IgD-negative memory B cell (primary cell): Measurements from ENCODE around the gene AJAP1. TPM values are rescaled to one million over a fixed set of nuclear protein-coding genes. Genes with fewer than 3 reads are reported as not detected.
A peak's percentile ranks its signal among the peaks of the same experiment; 100 is the strongest.

ENCODE experiments used
- H3K27ac Mint-ChIP-seq, 3 donors: one replicate each; pipeline ENCODE4 v1.8.0; 2020 to 2022; ENCODE audit warnings: mild to moderate bottlenecking in 3 of 3, mixed read lengths in 3 of 3, moderate library complexity in 1 of 3
- H3K27me3 Mint-ChIP-seq: one replicate; pipeline ENCODE4 v1.8.0; 2021; ENCODE audit warnings: mixed read lengths
- H3K36me3 Mint-ChIP-seq: one replicate; pipeline ENCODE4 v1.8.0; 2020; ENCODE audit warnings: mild to moderate bottlenecking, mixed read lengths
- H3K4me1 Mint-ChIP-seq, 3 donors: one replicate each; pipeline ENCODE4 v1.8.0; 2020 to 2022; ENCODE audit warnings: mixed read lengths in 3 of 3, mild to moderate bottlenecking in 1 of 3
- H3K4me3 Mint-ChIP-seq, 4 donors: one replicate each; pipeline ENCODE4 v1.8.0; 2020 to 2022; ENCODE audit warnings: mild to moderate bottlenecking in 4 of 4, mixed read lengths in 4 of 4, moderate library complexity in 3 of 4
- H3K9me3 Mint-ChIP-seq, 3 donors: one replicate each; pipeline ENCODE4 v1.8.0; 2020 to 2021; ENCODE audit warnings: mixed read lengths in 3 of 3, mild to moderate bottlenecking in 1 of 3
- polyA plus RNA-seq: library from polyadenylated mRNA; unstranded; fragments of 300-500 nt; fragmentation: Illumina TruSeq; gene quantifications from one replicate; pipeline ENCODE4 v1.2.3, GENCODE V29; 2021

AJAP1 gene
- polyA plus RNA-seq, 1 donor from 2014 or later = not detected

DNA sequence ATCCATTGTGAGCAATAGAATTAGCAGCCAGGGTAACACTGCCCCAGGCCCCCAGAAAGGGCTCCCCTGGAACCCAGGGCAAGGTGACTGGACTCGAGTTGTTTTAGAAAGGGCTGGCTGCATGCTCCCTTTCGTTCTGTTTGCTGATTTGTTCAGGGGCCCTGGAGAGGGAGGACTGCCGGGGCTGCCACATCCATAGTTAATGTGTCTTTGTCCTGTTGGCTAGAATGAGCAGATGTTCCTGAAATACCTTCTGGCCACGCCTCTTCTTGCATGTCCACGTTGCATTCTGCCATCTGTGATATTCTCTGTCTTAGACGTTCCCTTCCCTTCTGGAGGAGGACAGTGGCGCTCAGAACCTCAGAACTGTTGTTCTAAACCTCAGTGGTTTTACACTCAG, 118.8 kb downstream of the AJAP1 start:
- Mint-ChIP-seq H3K27ac (no peak overlapping the region), H3K9me3 (no peaks in the 10 kb centered on the region), H3K4me1 (no peaks in the 10 kb centered on the region), H3K4me3 (no peak overlapping the region), H3K36me3 (no peaks in the 10 kb centered on the region), H3K27me3 (peaks cover 1% of the 10 kb centered on the region)

DNA sequence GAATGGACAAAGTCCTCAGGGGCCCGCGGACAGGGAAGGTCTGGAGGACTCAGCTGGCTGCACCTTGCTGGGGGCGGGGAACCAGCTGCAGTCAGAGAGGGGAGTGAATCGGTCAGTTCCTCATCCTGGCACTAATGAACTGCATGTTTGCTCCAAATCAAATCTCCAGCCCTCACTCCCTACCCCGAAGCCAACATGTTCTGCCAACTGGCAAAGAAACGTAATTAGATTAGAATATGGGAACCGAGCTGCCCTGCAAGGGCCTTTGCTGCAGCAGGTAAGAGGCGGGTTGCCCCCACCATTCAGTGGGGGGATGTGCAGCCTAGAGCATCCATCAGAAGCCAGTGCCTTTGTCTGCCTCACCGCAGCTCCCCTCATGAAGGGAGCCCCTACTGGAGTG, 121.1 kb downstream of the AJAP1 start:
- Mint-ChIP-seq H3K27me3 (peaks cover 1% of the 10 kb centered on the region), H3K27ac (no peak overlapping the region), H3K4me1 (no peaks in the 10 kb centered on the region), H3K9me3 (no peaks in the 10 kb centered on the region), H3K4me3 (no peak overlapping the region), H3K36me3 (peaks cover 1% of the 10 kb centered on the region)

DNA sequence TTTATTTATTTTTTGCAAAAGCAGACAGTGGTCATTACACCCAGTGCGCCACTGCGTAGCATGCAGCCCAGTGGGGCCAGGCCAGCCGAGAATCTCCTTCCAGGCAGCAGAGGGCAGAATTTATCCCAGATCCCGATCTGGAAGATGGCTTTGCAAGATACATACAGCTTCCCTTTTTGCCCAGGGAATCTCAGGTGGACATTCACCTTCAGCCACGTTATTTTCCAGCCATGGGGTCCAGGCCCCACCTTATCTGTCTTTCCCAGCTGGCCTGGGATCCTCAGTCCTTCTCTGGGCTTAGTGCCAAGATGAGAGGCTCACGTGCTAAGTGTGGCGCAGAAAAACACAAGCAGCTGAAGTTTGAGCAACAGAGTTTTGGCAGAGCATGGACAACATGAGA, 123.6 kb downstream of the AJAP1 start:
- H3K27ac Mint-ChIP-seq = no peak overlapping the region
- H3K4me3 Mint-ChIP-seq = no peak overlapping the region
- H3K4me1 Mint-ChIP-seq = no peaks in the 10 kb centered on the region
- peaks cover 1% of the 10 kb centered on the region for H3K36me3 Mint-ChIP-seq
- no peaks in the 10 kb centered on the region for H3K9me3 Mint-ChIP-seq
- peaks cover 1% of the 10 kb centered on the region for H3K27me3 Mint-ChIP-seq

DNA sequence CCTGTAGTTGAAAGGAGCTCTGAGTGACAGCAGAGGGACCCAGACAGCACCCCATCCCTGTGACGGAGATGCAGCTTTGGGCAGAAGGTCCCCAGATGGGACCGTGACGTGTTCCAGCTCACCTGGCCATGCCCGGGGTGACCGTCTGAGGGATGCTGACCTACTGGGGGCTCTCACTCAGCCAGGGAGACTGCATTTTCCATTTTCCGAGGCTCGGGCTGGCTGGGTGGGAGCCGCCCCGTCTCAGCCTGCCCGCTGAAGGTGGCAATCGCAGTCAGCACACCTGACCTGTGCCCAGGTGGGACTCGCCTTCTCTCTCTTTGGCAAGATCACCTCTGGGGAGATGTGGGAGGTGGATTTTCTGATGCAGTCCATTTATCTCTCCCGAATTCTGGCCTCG, 127.2 kb downstream of the AJAP1 start:
- no peaks in the 10 kb centered on the region for H3K9me3 Mint-ChIP-seq
- peaks cover 2% of the 10 kb centered on the region for H3K27me3 Mint-ChIP-seq
- H3K4me3 Mint-ChIP-seq = no peak overlapping the region
- H3K4me1 Mint-ChIP-seq = no peaks in the 10 kb centered on the region
- no peak overlapping the region for H3K27ac Mint-ChIP-seq
- H3K36me3 Mint-ChIP-seq = peaks cover 1% of the 10 kb centered on the region

DNA sequence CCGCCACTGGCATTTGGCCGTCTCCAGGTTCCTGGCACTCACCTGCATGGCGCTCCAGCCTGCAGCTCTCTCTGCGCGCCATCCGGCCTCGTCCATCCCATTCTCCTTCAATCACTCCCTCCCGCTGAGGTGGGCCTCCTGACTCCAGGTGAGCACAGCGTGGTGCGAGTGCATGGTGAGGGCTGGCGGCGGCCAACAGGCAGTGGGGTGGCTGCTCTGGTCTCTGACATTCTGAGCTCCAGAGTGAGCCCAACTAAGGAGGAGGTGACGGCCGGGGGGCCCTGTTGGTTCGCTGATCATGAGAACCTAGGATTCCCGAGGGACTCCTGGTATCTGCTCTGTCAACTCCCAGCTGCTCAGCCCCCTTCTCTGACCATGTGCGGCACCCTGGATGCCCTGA, 130.4 kb downstream of the AJAP1 start:
- Mint-ChIP-seq H3K27ac (no peak overlapping the region), H3K27me3 (peaks cover 2% of the 10 kb centered on the region)

DNA sequence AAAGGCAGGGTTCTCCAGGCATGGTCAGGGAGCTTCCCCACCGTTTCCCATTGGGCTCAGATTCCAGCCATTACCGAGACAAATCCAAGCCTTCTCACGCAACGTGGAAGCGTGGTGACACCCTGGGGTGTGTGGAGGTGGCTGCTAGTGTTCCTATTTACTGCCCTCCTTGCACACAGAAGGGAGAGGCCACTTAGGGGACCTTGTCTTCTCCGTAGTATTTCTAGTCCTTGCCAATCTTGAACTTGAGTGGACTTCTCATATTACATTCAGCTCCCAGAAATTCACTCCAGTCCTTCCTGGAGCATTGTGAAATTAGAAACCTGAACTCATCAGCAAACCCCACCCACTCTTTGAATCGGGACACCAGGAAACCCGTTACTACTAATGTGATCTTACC, 131.6 kb downstream of the AJAP1 start:
- Mint-ChIP-seq H3K4me1 (peaks cover 0 to 1% (median 0%) of the 10 kb centered on the region in 3 donors), H3K27ac (no peak overlapping the region), H3K27me3 (peaks cover 2% of the 10 kb centered on the region), H3K4me3 (no peak overlapping the region), H3K36me3 (peaks cover 3% of the 10 kb centered on the region), H3K9me3 (peaks cover 0 to 3% (median 0%) of the 10 kb centered on the region in 3 donors)

More for the DNA sequence above, 130.4 kb downstream of the AJAP1 start:
- Mint-ChIP-seq H3K9me3 (peaks cover 0 to 3% (median 0%) of the 10 kb centered on the region in 3 donors), H3K4me1 (no peaks in the 10 kb centered on the region), H3K36me3 (peaks cover 3% of the 10 kb centered on the region), H3K4me3 (no peak overlapping the region)

DNA sequence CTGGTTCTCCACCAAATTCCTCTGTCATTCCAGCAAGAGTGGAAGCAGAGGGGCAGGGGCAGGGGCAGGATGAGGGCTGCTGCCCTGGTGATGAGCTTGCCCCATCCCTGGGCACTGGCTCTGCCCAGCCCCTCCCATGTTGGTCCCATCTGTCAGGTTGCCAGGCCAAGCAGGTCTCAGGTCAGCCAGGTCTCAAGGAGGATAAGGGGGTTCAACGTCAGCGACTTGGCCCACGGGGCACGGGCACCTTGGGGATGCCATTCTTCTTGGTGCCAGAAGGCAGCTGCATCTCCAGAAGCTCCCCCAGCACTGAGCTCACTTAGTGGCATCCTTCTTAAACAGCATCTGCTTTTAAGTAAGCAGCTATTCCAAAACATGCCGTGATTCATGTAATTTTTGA, 133.1 kb downstream of the AJAP1 start:
- peaks cover 0 to 3% (median 0%) of the 10 kb centered on the region in 3 donors for H3K9me3 Mint-ChIP-seq
- H3K36me3 Mint-ChIP-seq = peaks cover 3% of the 10 kb centered on the region
- H3K4me3 Mint-ChIP-seq = no peak overlapping the region
- H3K4me1 Mint-ChIP-seq = peaks cover 0 to 3% (median 0%) of the 10 kb centered on the region in 3 donors
- H3K27me3 Mint-ChIP-seq = peaks cover 2% of the 10 kb centered on the region
- H3K27ac Mint-ChIP-seq = no peak overlapping the region

DNA sequence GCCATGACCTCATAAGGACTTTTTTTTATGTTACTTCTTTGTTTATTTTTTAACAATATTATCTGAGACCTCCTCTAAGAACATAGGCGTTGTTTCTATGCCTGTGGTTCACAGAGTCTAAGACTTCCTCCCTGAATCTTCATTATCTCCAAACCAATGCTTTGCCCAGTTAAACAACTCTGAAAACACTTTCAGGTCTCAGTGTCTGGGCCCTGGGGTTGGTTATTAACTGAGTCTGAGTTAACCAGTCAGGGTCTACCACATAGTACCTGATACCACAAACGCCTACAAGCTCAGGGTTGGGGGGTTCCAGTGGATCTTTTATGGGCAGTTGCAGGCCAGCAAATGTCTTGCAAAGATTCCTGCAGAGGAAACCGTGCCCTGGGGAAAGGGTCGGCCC, 138.2 kb downstream of the AJAP1 start:
- Mint-ChIP-seq H3K27me3 (no peaks in the 10 kb centered on the region), H3K36me3 (peaks cover 3% of the 10 kb centered on the region), H3K4me1 (peaks cover 5 to 21% (median 7%) of the 10 kb centered on the region in 3 donors), H3K4me3 (no peak overlapping the region), H3K9me3 (peaks cover 0 to 3% (median 0%) of the 10 kb centered on the region in 3 donors), H3K27ac (no peak overlapping the region)

DNA sequence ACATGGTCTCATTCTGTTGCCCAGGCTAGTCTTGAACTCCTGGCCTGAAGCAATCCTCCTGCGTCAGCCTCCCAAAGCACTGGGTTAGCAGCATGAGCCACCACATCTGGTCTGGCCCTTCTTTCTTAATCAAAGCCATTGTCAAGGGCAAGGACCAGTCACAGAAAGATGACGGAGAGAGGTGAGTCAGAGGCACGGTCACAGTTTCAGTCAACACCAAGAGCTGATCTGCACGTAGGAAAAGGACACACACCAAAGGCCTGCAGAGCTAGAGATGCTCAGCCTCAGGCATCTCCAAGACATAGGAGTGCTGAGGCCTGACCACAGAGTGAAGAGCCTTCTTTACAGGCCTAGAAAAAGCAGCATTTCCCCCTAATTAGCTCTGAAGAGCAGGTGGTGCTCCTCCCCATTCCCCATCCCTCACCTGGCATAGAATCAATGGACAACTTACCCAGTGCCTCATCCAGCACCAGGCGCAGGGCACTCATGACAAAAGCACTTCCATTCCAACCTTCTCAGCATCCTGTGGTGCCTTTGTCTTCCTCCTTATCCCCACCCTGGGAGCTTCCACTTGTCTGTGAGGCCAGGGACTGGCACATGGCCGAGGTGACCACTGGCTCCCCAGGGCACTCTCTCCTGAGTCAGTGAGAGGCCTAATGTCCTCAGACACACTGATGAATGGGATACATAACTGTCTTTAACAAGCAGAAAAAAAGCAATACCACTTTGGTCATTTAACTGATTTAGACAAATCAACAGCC, 139.8 kb downstream of the AJAP1 start:
- Mint-ChIP-seq H3K4me1 (peaks cover 5 to 21% (median 7%) of the 10 kb centered on the region in 3 donors), H3K4me3 (no peak overlapping the region), H3K27ac (no peak overlapping the region), H3K9me3 (peaks cover 0 to 6% (median 3%) of the 10 kb centered on the region in 3 donors), H3K27me3 (no peaks in the 10 kb centered on the region), H3K36me3 (peaks cover 3% of the 10 kb centered on the region)

DNA sequence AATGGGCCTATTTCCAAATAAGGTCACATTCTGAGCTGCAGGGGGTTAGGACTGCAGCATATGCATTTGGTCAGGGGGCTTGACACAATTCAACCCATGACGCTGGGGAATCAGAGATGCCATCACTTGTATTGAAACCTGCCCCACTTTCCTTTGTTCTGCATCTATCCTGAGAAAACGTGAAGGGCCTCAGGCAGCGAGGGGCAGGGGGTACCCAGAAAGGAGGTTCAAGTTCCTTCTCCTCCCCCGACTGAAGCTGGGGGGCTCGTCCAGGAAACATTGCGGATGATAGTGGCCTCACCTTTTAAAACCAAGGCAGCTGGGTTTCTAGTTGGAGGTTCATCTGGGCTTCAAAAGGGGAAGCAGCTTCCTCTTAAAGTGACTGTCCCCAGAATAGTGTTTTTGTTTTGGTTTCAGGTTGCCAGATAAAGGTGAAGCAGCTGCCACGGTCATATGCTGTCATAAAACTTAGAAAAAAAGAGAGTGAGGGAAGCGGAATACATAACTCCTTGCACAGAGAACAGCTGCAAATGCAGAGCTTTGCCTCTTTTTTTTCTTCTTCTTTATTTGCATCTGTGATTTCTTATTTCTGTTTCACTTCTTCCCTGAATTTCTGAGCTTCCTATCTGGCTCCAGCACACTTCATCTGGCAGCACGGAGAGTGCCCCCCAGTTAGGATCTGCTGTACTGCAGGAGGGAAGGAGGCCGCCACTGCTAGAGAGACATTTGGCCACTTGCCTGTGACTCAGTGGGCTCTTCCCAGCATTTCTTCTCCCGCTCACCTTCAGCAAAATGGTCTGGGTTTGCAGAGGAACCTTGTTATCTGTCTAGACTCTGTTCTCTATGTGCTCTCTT, 142.0 kb downstream of the AJAP1 start:
- peaks cover 2 to 6% (median 3%) of the 10 kb centered on the region in 3 donors for H3K9me3 Mint-ChIP-seq
- peaks cover 5 to 17% (median 7%) of the 10 kb centered on the region in 3 donors for H3K4me1 Mint-ChIP-seq
- peaks cover 1% of the 10 kb centered on the region for H3K36me3 Mint-ChIP-seq
- peak overlapping the region; percentile 2 to 90 (median 43) for H3K4me3 Mint-ChIP-seq
- no peaks in the 10 kb centered on the region for H3K27me3 Mint-ChIP-seq
- H3K27ac Mint-ChIP-seq = peak overlapping the region; percentile 66 to 86 (median 71)

DNA sequence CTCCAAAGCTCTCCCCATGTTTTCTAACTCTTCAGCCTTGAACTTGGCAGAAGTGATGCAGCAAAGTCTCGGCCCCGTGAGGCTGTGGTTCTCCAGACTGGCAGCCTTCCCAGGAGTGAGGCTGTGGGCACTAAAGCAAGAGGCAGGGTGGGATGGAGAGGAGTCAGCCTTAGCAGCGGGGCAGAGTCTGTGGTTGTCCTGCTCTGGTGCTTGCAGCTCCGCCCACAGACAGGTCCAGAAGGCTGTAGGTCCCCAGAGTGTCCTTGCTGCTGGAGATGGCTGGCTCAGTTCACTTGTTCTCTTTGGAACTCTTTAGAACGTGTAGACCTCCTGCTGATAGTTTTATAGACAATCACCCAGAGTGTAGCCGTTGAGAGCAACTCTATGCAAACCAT, 142.6 kb downstream of the AJAP1 start:
- H3K4me3 Mint-ChIP-seq = peak overlapping the region; percentile 2 to 90 (median 50)
- peaks cover 5 to 17% (median 7%) of the 10 kb centered on the region in 3 donors for H3K4me1 Mint-ChIP-seq
- peaks cover 2 to 6% (median 3%) of the 10 kb centered on the region in 3 donors for H3K9me3 Mint-ChIP-seq
- no peaks in the 10 kb centered on the region for H3K27me3 Mint-ChIP-seq
- peak overlapping the region; percentile 66 to 86 (median 71) for H3K27ac Mint-ChIP-seq
- H3K36me3 Mint-ChIP-seq = peaks cover 1% of the 10 kb centered on the region

DNA sequence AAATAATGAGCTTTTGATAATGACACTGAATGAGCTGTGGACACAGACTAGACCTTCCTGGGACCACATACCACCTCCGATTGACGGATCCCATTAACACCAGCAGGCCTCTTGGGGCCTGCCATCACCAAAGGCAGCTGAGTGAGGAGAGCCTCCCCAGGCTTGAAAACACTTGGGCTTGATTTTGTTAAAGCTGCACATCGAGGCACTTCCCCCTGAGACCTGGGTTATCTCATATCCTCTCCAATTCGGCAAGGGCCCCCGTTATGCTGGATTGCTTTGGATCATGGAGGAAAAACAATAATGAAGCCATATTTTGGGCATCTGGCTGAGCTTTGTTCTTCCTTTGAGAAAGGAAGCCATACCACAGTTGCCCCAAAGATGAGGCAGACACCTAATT, 143.0 kb downstream of the AJAP1 start:
- H3K4me3 Mint-ChIP-seq = peak overlapping the region in 2 of 4 donors; percentile 2 to 90

DNA sequence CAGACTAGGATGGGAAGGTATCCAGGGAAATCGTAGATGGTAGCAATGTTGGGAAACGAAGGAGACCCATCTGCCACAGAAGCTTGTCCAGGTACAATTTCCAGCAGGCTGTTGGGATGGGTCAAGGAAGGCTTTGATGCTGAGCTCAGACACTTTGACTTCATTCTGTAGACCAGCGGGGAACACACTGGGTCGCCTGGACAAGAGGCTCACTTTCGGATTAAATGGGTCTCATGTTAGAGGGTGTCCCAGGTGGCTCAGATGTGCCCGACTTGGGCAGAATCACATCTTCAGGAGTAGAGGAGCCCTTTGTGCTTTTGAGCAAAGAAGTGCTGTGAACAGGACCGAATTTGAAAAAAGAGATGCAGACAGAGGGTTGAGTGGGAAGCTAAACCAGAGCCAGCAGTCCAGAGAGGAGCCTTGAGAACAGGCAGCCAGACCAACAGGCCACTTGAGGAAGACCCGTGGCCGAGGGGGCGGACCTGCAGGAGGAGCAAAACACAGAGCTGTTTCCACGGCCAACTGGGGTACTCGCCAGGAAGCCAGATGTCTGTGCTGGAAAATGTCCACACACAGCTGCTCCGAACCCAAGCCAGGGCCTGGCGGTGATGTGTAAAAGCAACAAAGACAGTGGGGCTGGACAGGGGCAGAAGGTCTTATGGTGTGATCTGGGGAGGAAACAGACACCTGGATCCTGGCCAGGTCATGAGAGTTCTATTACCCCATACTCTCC, 146.9 kb downstream of the AJAP1 start:
- Mint-ChIP-seq H3K4me3 (no peak overlapping the region), H3K27ac (no peak overlapping the region), H3K27me3 (peaks cover 13% of the 10 kb centered on the region), H3K9me3 (peaks cover 5 to 15% (median 8%) of the 10 kb centered on the region in 3 donors), H3K36me3 (peaks cover 4% of the 10 kb centered on the region), H3K4me1 (peaks cover 3 to 4% (median 4%) of the 10 kb centered on the region in 3 donors)

More for the DNA sequence above, 143.0 kb downstream of the AJAP1 start:
- H3K27ac Mint-ChIP-seq = peak overlapping the region in 1 of 3 donors; percentile 86
- H3K9me3 Mint-ChIP-seq = peaks cover 2 to 6% (median 3%) of the 10 kb centered on the region in 3 donors
- H3K27me3 Mint-ChIP-seq = peaks cover under 1% of the 10 kb centered on the region
- peaks cover 1% of the 10 kb centered on the region for H3K36me3 Mint-ChIP-seq
- H3K4me1 Mint-ChIP-seq = peaks cover 5 to 17% (median 7%) of the 10 kb centered on the region in 3 donors

DNA sequence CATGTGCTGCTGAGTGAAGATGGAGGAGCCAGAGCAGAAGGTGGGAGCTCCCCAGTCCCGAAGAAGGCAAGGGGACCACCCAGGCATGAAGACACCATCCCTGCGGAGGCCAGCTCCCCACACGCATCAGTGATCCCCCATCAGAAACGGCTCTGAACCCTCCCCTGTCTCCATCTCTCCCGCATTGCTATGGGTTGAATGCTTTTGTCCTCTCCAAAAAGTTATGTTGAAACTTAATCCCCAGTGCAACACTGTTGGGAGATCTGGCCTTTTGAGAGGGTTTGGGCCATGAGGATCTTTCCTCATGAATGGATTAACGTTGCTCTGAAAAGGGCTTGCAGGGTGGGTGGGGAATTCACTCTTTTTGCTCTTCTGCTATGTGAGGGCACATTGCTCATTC, 147.6 kb downstream of the AJAP1 start:
- peaks cover 13% of the 10 kb centered on the region for H3K27me3 Mint-ChIP-seq
- no peak overlapping the region for H3K27ac Mint-ChIP-seq
- peaks cover 4% of the 10 kb centered on the region for H3K36me3 Mint-ChIP-seq
- H3K4me1 Mint-ChIP-seq = peaks cover 0 to 4% (median 3%) of the 10 kb centered on the region in 3 donors
- H3K9me3 Mint-ChIP-seq = peaks cover 5 to 17% (median 8%) of the 10 kb centered on the region in 3 donors
- no peak overlapping the region for H3K4me3 Mint-ChIP-seq
